Measurements from ENCODE around the gene AKAP12.

The AKAP12 gene

DNA sequence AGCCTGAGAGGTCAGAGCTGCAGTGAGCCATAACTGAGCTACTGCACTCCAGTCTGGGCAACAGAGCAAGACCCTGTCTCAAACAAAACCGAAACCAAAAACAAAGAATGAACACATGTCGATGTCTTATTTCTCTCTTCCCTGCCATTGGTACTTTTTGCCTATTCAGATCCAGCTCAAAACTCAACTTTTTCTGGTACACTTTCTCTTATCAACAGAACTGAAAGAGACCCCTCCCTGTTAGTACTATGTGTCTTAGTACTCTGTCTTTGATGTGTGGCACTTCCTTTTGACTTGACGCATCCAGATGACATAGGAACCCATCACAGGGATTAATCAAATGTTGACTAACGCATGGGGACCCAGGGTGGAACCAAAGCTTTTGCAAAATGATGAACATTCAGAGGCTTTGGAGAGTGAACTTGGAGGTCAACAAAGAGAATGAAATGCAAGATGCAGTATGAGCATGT is 44.8 kb downstream of the AKAP12 start:
- no peak for DNase-seq (ENCODE audit: low spot score)

DNA sequence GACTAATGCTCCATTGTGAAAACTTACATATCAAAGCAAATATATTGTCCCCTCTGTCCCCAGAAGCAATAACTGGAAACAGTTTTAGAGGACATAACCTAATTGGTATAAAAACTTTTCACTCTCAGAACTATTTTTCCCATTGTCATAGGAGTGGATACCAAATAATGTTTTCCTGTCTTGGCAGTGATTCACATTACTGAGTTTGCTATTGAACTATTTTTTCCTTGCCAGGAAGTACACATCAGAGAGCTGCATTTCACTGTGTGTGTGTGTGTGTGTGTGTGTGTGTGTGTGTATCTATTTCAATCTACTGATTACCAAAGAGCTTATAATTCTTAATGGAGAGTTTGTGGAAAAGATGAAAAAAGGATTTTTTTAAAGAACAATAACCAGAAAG is 45.4 kb downstream of the AKAP12 start:
- no peak for DNase-seq (ENCODE audit: low spot score)

DNA sequence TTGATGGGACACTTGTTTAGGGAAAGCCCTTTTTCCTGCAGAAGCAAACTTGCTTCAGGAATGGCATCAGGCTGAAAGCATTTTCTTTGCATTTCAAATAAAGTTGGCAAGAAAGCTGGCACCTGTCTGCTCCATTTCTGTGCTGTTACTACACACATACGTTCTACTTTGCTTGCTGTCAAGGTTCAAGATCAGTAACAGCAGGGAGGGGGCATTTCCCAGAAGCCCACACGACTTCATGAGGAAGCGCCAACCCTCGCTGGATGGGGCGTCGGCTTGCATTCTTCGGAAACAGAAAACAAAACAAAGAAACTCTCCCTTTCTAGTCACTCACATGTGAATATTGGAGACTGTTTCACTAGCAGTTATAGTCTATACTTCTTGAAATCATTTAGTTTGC is 46.4 kb downstream of the AKAP12 start:
- no peak for DNase-seq (ENCODE audit: low spot score)

DNA sequence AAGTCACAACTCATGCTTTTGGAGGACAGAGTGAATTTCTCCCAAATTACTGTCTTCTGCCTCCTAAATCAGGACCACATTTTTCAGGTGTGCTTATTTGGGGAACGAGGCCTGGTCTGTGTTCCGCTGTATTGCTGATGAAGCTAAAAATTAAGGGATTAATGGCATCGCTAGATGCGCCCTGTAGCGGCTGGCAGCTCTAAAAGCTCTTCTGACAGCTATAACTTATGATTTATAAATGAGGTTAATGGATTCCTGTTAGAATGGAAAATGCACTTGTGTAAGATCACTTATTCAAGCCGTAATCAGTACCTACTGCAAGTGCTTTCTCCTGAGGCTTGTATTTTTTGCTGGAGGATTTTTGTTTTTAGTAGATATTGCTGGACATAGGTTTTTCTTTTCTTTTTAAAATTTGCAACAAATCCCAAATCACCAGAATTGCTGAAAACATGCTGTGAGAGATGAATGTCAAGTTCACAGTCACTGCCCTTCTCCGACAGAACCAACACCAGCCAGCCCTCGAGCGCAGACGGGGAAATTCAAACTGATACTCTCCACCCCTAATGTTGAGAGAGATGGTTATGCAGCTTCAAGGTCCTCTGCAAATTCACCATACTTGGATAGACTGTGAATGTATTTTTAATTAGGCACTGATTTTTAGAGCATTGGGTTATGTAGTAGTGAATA is 49.1 kb downstream of the AKAP12 start:
- DNase-seq (ENCODE audit: low spot score) = no peak

DNA sequence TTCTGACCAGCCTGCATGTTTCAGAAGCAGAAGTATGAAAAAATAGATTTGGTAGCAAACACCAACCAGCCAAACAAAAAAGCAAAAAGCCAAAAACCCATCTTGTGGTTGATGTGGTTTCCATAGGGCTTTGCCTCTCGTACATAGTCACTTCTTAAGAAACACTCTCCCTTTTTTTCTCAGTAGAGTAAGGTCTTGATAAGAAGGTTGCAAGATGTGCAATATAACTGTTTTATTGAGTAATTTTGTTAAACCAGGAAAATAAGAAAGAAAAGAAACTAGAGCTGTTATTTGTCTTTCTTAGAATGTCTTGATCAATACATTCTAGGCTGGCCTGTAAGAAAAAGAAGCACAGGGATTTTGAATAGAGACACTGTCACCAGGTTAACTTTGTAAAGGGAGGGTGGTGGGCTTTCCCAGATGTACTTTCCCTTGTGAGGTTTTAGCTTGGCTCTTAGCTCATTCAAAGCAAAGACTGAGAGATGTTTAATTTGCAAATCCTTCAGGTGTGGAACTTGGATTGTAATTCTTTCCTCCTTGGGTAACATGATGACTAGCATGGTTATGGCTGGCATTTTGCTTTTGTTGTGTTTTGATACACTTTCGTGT is 49.7 kb downstream of the AKAP12 start:
- no peak for DNase-seq (ENCODE audit: low spot score)

DNA sequence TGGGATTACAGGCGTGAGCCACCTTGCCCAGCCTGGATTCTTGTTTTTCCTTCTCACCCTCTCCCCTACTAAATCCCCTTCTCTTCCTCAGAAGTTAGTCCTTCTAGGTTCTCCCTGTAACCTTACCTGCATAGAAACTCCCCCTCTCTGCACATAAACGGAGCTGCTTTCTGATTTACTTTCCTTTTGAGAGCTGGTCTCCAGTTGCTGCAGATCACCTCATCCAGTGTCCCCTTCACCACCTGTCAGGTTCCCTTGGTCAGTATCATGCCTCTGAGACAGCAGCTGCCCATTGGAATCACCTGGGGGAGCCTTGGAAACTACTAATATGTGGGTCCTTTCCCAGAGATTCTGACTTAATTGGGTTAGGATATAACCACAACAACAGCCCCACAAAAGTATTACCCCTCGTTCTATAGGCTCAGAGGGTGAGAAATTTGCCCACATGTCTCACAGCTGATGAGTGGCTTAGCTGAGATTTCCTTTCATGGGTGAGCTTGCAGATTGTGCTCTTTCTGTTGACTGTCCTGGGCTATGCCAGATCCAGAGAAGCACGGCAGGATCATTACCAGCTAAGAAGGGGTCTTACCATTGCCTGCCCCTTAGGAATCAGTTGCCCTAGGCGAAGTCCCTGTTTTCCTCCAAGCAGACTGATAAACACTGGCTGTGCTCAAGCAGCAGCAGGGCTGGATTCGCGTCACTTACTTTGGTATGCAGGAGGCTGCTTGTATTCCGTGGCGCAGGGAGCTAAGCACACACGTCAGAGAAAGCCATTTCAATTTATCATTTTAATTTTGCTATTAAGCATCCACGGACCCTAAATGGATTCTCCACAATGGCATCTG is 51.3 kb downstream of the AKAP12 start:
- DNase-seq (ENCODE audit: low spot score) = no peak

DNA sequence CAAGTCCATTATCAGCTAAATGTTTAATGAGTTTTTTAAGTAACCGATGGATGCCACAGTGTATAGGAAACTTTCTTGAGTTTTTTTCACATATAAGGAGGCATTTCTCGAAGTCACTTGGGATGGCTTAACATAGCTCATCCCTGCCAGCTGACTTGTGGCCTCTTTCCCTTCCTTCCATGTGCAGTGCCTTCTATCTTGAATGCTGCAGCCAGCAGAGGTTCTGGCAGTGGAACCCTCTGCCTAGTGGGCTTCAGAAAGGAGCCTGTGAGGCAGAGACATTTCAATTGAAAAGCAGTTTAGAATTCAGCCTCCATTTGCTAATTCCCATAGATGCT is 51.9 kb downstream of the AKAP12 start:
- no peak for DNase-seq (ENCODE audit: low spot score)

DNA sequence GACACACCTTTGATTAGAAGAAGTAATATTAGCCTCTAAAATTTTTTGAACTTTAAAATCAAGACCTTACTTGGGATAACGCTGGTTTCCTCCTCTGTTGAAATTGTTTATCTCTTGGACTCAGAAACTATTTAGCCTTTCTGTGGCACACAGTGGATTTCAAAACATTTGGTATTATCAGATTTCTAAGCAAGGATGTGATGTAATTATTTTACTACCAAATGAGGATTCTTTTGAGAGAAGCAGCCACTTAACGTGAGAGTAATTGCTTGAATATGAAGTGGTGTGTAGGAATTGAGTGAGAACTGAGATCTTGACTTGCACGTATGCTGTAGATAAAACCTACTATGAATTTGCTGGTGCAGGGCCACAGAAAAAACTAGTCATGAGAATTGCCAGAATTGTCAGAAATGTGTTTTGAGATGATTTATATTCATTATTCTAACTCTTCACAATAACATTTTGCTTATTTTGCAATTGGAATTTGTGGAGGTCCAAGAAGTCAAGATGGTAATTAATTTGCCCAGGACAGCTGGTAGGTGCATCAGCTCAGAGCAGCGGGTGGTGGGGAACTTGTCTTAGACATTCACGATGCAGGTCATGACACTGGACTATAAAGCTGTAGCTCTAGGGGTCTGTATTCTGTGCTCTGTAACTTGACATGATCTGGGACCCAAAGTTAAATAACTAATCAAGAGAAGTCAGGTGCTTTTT is 53.4 kb downstream of the AKAP12 start:
- no peak for DNase-seq (ENCODE audit: low spot score)

DNA sequence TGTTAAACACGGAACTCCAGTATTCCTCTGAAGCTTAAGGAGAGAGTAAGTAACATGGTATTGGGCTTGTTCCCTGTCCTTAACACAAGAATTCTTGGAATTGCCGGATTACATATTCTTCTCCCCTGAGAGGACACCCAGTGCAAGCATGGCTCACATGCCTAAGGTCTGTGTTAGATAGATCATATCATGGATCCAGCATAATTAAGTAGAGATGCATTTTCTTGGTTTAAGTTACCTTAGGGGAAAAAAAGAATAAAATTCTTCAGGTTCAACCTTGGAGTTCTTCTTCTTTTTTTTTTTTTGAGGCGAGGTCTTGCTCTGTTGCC is 53.9 kb downstream of the AKAP12 start:
- DNase-seq (ENCODE audit: low spot score) = no peak

DNA sequence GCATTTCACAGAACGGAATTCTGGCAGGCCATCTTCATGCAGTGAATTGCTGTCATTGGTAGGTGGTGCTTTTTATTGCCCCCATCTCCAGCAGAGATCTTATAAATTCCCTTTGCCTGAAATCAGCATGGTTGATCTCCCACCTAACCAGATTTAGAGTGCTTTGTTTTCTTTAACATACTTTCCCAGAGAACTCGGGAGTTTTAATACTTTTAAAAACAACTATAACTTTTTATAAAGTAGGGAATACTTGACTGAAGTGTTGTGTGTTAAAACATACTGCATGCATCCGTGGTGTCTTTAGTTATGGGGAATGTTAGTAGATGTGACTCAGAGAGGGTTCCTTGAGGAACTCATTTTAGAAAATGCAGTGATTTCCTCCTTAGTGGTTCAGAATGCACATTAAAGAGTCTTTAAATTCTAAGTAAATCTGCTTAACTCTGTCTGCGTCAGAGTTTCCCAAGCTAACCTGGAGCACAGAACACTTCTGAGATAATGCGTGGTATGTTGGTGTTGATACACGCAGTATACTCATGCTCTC is 54.9 kb downstream of the AKAP12 start:
- DNase-seq (ENCODE audit: low spot score) = no peak

DNA sequence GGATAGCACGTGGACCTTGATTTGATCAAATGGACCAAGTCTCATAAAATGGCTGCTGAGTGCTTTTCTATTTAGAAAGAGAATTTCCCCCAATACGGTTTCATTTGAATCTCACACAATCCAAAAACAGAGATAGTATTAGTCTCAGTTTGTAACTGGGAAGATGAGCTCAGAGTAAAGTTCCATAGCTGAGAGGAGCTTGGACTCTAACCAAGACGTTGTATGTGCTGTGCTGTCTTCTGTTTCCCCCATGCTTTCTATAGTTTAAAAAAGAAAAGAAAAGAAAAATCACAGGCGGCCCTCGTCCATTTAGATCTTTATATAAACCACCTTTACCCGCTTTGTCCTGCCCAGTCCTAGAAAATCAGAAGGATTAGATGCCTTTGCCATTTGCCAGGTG is 58.1 kb downstream of the AKAP12 start:
- DNase-seq (ENCODE audit: low spot score) = no peak

DNA sequence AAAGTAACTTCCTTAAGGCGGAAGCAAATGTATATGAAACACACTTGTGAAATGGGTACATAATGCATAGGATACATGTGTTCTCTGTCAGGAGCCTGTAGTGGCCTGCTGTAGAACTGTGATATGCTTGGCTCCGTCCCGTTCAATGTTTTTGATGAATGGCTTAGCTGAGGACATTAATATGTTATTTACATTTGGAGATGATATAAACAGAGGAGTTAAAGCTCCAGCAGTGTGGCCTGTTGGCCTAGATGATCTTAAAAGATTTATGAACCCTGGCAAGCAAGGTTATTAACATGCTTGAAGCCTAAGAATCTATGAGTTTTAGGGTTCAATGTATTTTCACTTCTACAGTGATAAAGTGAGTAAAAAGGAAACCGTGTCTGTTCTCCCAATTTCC is 59.2 kb downstream of the AKAP12 start:
- no peak for DNase-seq (ENCODE audit: low spot score)

DNA sequence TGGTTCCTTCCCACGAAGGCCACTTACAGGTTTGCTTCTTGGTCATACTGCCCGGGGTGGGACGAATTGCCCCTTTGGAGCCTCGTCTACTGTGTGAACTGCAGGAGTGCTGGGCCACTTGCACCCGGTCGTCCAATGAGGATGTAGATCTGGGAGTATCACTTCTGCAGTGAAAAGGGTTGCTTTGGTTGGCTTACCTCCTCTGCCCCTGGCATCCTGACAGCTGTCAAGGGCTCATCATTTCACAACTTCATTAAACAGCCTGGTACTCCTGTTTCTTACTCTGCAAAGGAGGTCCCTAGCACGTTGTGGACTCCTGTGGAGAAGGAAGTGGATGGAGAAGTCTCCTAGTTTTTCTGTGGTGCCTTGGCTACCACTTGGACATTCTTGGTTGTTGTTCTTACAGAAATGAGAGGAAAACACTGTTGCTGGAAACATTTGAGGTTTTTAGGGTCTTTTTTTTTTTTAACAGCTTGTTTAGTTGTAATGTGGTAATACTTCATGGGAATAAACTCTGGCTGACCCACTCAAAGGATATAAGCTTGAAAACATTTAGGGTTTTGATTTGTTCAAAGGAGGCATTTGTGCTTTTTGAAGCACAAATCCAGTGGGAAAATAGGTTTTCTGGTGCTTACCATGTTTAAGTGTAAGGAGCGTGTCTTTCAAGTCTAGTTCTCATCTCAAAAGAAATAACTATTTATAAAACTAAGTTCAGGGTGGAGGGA is 60.7 kb downstream of the AKAP12 start:
- no peak for DNase-seq (ENCODE audit: low spot score)

DNA sequence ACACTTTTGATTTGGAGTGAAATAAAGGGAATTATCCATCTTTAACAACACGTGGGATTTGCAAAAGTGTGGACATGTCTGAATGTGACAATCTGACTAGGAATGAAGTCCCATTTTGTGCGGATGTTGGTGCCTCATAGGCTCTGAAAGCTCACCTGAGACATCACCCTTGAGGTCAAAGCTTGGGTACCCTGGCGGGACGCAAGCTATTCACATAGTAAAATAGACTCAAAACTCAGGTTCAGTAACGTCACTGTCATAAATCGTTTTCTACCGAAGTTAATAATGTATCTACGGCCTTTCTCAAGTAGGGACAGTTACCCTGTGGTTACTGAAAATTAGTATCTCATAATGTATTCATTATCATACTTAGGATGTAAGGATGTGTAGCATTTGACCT is 61.8 kb downstream of the AKAP12 start:
- DNase-seq (ENCODE audit: low spot score) = no peak

DNA sequence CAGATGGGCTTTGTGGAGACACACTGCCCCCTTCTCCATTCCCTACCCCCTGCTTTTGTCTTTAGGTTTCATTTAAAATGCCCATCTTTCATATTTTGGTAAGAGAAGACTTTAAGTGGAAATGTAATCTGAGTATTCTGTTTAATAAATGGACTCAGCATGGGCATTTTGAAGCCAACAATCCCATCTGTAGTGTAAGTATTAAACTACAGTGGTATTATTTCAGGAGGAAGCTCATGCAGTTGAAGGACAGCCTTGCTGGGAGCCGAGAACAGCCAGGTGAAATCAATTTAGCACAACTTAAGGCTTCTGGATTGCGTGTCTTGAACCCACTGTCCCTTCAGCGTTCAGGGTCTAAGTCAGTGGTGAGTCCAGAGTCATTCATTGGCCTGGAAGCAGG is 63.5 kb downstream of the AKAP12 start:
- no peak for DNase-seq (ENCODE audit: low spot score)

DNA sequence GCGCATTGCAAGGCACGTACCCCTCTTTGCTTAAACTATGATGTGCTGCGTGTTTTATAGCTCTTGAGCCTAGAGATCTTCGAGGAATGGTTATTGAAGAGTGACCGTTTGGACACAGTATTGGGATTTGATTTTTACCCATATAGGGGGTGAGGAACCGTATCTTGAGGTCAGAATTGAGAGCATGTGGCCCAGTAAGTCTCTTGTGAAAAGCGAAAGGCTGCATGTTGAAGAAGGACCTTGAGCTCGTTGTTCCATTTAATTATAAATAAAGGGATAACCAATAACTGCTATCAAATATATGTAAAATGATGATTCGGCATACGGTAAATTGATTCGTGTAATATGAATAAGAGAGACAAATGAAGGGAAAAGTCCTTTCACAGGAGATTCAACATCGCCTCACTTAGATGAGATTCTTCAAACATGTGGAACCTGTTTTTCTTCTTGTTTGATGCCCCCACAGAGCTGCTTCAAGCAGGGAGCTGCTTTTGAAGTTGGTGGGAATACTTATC is 66.6 kb downstream of the AKAP12 start:
- DNase-seq (ENCODE audit: low spot score) = no peak

DNA sequence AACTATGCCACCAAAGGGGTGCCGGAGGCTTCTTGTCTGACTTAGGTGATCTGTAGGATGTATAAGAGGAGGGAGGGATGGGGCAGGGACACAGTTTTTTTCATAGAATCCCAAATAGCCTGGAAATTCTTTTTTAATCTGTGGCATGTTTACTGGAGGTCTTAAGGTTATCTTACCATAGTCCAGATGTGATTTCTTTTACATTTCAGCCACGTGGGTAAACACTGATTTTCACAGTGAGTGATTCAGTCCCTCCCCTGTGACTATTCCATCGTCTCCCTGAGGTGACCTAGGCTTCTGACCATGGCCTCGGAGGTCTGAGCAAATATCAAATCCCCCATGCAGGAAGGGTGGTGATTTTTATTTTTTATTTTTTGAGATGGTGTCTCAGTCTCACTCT is 67.7 kb downstream of the AKAP12 start:
- DNase-seq (ENCODE audit: low spot score) = no peak

DNA sequence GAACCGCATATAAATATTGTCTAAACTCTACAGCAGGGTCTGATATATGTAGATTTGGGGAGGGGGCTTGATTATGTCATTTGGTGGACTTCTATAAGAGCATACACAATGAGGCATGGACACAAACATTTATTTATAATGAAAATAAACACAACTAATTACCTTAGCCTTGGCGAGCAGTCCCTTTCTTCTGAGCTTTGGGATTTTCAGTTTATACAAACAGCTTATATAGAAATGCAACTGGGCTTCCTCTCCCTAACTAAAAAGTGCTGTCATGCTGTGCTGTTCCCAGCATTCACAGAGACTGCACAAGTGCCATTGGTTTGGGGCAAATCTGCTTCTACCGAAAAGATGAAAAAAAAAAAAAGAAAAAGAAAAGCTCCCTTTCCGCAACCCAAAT is 69.9 kb downstream of the AKAP12 start:
- no peak for DNase-seq (ENCODE audit: low spot score)

DNA sequence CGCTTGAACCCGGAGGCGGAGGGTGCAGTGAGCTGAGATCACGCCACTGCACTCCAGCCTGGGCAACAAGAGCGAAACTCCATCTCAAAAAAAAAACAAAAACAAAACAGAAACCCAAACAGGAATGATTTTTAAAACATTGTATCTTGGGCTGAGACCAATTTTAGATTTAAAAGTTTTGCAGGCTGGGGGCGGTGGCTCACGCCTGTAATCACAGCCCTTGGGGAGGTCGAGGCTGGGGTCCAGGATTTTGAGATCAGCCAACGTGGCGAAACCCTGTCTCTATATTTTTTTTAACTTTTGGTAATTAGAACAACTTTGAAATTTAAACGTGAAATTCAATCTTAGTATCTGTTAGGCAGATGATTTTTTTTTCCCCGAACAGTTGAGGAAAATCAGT is 70.5 kb downstream of the AKAP12 start:
- DNase-seq (ENCODE audit: low spot score) = no peak

DNA sequence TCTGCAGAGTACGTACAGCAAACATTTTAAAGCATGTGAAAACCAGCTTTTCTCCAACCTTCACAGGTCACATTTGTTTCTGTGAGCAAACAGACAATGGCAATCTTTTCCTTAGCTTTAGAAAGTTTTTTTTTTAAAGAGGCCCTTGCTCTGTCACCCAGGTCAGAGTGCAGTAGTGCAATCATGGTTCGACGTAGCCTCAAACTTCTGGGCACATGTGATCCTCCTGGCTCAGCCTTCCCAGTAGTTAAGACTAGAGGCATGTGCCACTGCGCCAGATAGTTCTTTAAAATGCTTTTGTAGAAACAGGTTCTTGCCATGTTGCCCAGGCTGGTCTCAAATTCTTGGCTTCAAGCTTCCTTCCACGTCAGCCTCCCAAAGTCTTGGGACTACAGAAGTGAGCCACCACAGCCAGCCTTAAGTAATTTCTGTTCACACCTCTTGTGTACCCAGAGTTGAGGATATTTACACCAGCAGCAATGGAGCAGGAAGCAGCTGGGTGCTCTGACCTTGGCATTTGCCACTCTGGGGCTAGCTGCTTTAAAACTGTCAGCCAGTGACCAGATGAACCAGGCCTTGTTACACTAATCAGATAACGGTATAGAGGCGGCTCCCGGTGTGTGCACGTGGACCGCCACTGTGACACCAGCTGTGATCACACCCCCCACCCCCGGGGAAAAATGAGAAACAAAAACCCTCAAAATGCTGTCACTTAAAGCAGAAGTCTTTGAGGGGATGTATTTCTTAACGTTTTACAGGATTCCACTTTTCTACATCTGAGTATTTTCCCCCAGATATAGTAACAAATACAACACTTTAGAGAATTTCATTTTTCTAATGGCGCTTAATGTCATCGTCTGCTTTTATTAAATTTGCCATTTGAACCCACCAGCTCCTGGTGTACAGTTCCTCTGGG is 71.3 kb downstream of the AKAP12 start:
- no peak for DNase-seq (ENCODE audit: low spot score)

DNA sequence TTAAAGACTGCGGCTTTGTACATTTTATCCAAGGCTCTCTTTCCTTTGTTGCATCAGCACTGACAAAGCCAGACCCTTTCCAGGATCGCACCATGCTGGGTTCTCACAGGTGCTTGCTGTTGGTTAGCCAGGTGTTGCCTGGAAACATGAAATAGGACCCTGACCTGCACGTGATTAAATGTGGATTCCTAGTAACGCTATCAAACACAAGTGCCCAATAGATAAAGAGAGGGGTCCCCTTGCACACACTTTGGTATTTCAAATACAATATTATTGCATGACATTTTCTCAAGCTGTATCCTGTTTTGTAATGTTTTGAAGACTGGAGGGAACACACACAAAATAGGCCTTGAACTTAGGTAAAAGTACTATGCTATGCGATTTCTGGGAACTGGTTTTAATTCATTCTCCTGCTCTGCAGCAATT is 73.3 kb downstream of the AKAP12 start:
- no peak for DNase-seq (ENCODE audit: low spot score)
